ENCODE results near the gene GLI2. TPM values are rescaled to one million over a fixed set of nuclear protein-coding genes. Genes with fewer than 3 reads are reported as not detected.

GLI2 gene
- total RNA-seq, 1 experiment from 2014 or later, result 11.6 TPM

GRCh38 chr2:120754067-120754960, 18.6 kb downstream of the GLI2 start:
- CTCF ChIA-PET, result no interaction called here
- H3K27me3 ChIP-seq (ENCODE audit: insufficient read depth, low read depth), result 0 out of 2 replicates have a peak, but pooled peaks cover 9% of the 10 kb centered on the region
- no peaks in the 10 kb centered on the region for H3K9me2 ChIP-seq (ENCODE audit: insufficient read depth)
- intact Hi-C loops (cut with micrococcal nuclease; ENCODE audit: unreplicated experiment), result no loop called here
- H3K36me3 ChIP-seq (ENCODE audit: low read depth), result no peaks in the 10 kb centered on the region
- no peaks in the 10 kb centered on the region for H4K20me1 ChIP-seq (ENCODE audit: insufficient read depth)
- H3K27ac ChIP-seq, result no peak overlapping the region
- H3K4me1 ChIP-seq (replicated peaks; ENCODE audit: insufficient read depth), result no peaks in the 10 kb centered on the region
- H3F3A ChIP-seq (ENCODE audit: insufficient read depth, low read depth), result no peaks in the 10 kb centered on the region
- no peaks in the 10 kb centered on the region for H3K79me2 ChIP-seq (ENCODE audit: low read depth)
- TF ChIP-seq EZH2 (IDR thresholded peaks at IDR 0.05; ENCODE audit: low read depth) (no peak), CTCF (conservative IDR thresholded peaks at IDR 0.05) (no peak)
- no peaks in the 10 kb centered on the region for H3K9me3 ChIP-seq (ENCODE audit: insufficient read depth, low read depth)
- no peak overlapping the region for H3K4me3 ChIP-seq
- DNase-seq, result no peak
- no peak overlapping the region for H2AFZ ChIP-seq
- POLR2A ChIA-PET (ENCODE audit: unreplicated experiment), result no interaction called here
- no TSS peak for BruUV-seq (replicated peaks)
- no peak overlapping the region for H3K4me2 ChIP-seq

DNA sequence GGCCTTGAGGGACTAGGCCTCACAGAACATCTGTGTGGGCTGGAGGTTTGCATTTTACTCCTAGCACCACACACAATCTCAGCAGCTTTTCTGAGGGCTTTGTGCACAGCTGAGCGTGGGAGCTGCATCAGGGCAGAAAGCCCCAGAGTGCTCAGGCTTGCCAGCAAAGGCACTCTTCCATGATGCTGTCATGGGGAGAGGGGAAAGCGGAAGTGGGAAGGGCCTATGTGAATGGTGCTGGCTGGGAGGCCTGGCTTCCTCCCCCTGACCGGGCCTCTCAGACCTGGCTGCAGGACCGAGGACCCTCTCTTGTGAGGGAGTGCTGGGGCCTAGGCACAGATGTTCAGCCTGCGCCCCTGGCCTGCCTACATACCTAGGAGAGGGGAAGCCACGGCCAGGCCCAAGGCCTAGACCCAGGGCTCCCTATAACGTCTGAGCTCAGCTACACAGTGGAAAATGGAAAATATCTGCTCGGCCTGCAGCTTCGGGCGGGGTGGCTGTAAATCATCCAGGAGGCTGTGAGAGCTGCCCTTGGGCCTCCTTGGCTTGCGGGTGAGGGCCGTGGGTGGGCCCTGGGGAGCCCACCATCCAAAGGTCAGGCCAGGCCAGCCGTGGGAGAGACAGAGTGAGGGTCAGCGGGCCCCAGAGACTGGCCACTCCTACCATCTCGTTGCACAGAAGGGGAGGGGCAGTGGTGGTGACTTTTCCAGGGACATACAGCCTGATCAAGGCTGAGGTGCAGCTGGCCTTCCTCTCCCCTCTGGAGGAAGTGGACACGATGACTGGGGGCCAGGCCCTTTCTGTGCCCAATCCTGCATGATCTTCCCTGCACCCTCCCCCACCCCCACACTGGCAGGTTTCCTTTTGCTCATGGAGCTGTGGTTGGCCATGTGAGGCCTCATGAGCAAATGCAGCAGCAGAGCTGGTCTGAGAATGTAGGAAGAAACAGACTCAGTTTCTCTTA, 22.8 kb downstream of the GLI2 start:
- intact Hi-C loops (cut with micrococcal nuclease; ENCODE audit: unreplicated experiment), result no loop called here
- DNase-seq, result no peak
- H3F3A ChIP-seq (ENCODE audit: insufficient read depth, low read depth), result no peaks in the 10 kb centered on the region
- no peaks in the 10 kb centered on the region for H3K36me3 ChIP-seq (ENCODE audit: low read depth)
- CTCF ChIA-PET, result no interaction called here
- no peak for TF ChIP-seq CTCF (conservative IDR thresholded peaks at IDR 0.05)
- TF ChIP-seq EZH2 (IDR thresholded peaks at IDR 0.05; ENCODE audit: low read depth), result no peak
- no peaks in the 10 kb centered on the region for H3K9me3 ChIP-seq (ENCODE audit: insufficient read depth, low read depth)
- H3K9me2 ChIP-seq (ENCODE audit: insufficient read depth), result no peaks in the 10 kb centered on the region
- H3K27me3 ChIP-seq (ENCODE audit: insufficient read depth, low read depth), result peaks cover 13% of the 10 kb centered on the region; the same call in 1 of the 2 replicates
- no peaks in the 10 kb centered on the region for H3K79me2 ChIP-seq (ENCODE audit: low read depth)
- no TSS peak for BruUV-seq (replicated peaks)
- no peak overlapping the region for H3K4me2 ChIP-seq
- POLR2A ChIA-PET (ENCODE audit: unreplicated experiment), result interaction anchor here (0.6 kb wide), 4 partner anchors 104 to 317 kb away, joined by 3 to 6 read pairs (median 4); no protein-coding TSS in a partner anchor
- no peak overlapping the region for H3K4me3 ChIP-seq
- H3K27ac ChIP-seq, result no peak overlapping the region
- H2AFZ ChIP-seq, result no peak overlapping the region
- H3K4me1 ChIP-seq (replicated peaks; ENCODE audit: insufficient read depth), result no peaks in the 10 kb centered on the region
- H4K20me1 ChIP-seq (ENCODE audit: insufficient read depth), result no peaks in the 10 kb centered on the region

DNA sequence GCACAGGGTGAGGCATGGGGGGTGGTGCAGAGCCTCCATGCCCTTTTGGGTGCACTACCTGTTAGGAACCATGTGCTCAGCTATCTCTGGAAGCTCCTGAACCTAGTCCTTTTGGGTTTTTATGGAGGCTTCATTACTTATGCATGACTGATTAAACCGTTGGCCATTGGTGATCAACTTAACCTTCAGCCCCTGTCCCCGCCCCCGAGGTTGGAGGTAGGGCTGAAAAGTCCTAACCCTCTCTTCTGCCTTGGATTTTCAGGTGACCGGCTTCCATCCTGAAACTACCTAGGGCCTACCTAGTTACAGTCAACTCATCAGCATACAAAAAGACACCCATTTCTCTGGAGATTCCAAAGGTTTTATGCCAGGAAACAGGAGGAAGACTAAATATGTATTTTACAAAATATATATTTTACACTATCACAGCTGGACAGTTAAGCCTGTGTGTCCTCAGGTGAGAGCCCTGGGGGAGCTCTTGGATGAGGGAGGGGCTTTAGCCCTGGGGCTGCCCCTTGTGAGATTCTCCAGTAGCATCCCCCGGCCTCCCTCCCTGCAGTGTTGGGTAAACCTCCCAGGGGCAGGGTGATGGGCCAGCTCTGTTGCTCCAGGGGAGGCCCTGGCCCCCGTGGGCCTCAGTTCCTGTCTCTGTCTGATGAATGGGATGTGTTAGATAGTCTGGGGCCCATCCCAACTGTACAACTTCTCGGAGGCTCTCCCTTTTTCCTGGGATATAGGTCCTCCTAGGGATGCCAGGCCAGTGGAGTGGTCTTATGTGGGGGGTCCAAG, 24.1 kb downstream of the GLI2 start:
- Histone ChIP-seq H3K79me2 (ENCODE audit: low read depth) (no peaks in the 10 kb centered on the region), H2AFZ (no peak overlapping the region), H3K9me3 (ENCODE audit: insufficient read depth, low read depth) (no peaks in the 10 kb centered on the region), H3K4me1 (replicated peaks; ENCODE audit: insufficient read depth) (no peaks in the 10 kb centered on the region), H3K27me3 (ENCODE audit: insufficient read depth, low read depth) (peaks cover 13% of the 10 kb centered on the region; the same call in 1 of the 2 replicates), H3K9me2 (ENCODE audit: insufficient read depth) (no peaks in the 10 kb centered on the region), H3K36me3 (ENCODE audit: low read depth) (no peaks in the 10 kb centered on the region), H3K4me3 (no peak overlapping the region), H3F3A (ENCODE audit: insufficient read depth, low read depth) (no peaks in the 10 kb centered on the region), H3K27ac (no peak overlapping the region), H3K4me2 (no peak overlapping the region), H4K20me1 (ENCODE audit: insufficient read depth) (no peaks in the 10 kb centered on the region)
- TF ChIP-seq EZH2 (IDR thresholded peaks at IDR 0.05; ENCODE audit: low read depth) (no peak), CTCF (conservative IDR thresholded peaks at IDR 0.05) (no peak)
- no TSS peak for BruUV-seq (replicated peaks)
- ChIA-PET POLR2A (ENCODE audit: unreplicated experiment) (interaction anchor here (0.6 kb wide), 1 partner anchor 279 kb away, joined by 3 read pairs; no protein-coding TSS in a partner anchor), CTCF (no interaction called here)
- intact Hi-C loops (cut with micrococcal nuclease; ENCODE audit: unreplicated experiment), result no loop called here
- DNase-seq, result no peak

All from PC-9 (cell line).